Measurements from ENCODE around the gene SLC2A2. TPM values are rescaled to one million over a fixed set of nuclear protein-coding genes. Genes with fewer than 3 reads are reported as not detected.

The SLC2A2 gene
- total RNA-seq, 1 donor from 2014 or later, result not detected

- no peaks in the 10 kb centered on the region for H3K27me3 ChIP-seq (ENCODE audit: low read depth)
- H3K4me1 ChIP-seq, result no peaks in the 10 kb centered on the region
- no peak for TF ChIP-seq CTCF (IDR thresholded peaks at IDR 0.05; ENCODE audit: borderline replicate concordance)
- no peaks in the 10 kb centered on the region for H3K36me3 ChIP-seq
- DNase-seq, result no peak
- H3K9me3 ChIP-seq (replicated peaks), result peaks cover 4% of the 10 kb centered on the region
- intact Hi-C loops (cut with micrococcal nuclease), result no loop called here
- H3K27ac ChIP-seq (replicated peaks), result no peak overlapping the region
- H3K4me3 ChIP-seq, result no peak overlapping the region
These were observed 77.3 kb downstream of the SLC2A2 start for GRCh38 chr3:170949211-170949610.

DNA sequence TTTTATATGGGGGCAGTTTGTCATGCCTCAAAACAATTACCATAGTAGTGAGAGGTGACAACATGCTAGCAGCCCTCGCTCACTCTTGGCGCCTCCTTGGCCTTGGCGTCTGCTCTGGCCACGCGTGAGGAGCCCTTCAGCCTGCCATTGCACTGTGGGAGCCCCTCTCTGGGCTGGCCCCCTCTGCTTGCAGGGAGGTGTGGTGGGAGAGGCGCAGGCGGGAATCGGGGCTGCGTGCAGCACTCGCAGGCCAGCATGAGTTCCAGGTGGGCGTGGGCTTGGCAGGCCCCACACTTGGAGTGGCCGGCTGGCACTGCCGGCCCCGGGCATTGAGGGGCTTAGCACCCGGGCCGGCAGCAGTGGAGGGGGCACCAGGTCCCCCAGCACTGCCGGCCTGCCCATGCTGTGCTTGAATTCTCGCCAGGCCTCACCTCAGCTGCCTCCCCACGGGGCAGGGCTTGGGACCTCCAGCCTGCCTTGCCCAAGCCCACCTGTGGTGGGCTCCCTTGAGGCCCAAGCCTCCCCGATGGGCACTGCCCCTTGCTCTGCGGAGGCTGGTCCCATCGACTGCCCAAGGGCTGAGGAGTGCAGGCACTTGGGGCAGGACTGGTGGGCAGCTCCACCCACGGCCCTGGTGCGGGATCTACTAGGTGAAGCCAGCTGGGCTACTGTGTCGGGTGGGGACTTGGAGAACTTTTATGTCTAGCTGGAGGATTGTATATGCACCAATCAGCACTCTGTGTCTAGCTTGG is 79.3 kb downstream of the SLC2A2 start:
- intact Hi-C loops (cut with micrococcal nuclease), result no loop called here
- no peak for DNase-seq

More for the DNA sequence above, 79.3 kb downstream of the SLC2A2 start:
- Histone ChIP-seq H3K4me1 (no peaks in the 10 kb centered on the region), H3K9me3 (replicated peaks) (peaks cover 7% of the 10 kb centered on the region), H3K4me3 (no peak overlapping the region), H3K36me3 (no peaks in the 10 kb centered on the region), H3K27me3 (ENCODE audit: low read depth) (no peaks in the 10 kb centered on the region), H3K27ac (replicated peaks) (no peak overlapping the region)
- no peak for TF ChIP-seq CTCF (IDR thresholded peaks at IDR 0.05; ENCODE audit: borderline replicate concordance)

Other genes with a start within 250 kb of the SLC2A2 start
- gene RPL22L1, start 156.5 kb downstream of the SLC2A2 start, total RNA-seq, result 12.4 TPM
- gene EIF5A2, start 118.1 kb downstream of the SLC2A2 start, total RNA-seq, result 10.2 TPM